A673 (cell line): ENCODE measurements around the gene DNAH10. TPM values are rescaled to one million over a fixed set of nuclear protein-coding genes. Genes with fewer than 3 reads are reported as not detected.

Experiments
- BruUV-seq: library from RNA; stranded (reverse); fragments of 400-500 nt; replicated peaks from 2 replicates; lab custom pipeline; 2021; lab: Mats Ljungman, UMichigan
- CTCF ChIA-PET: fragments of 300-600 bp; sonication (Branson Sonifier 250); formaldehyde crosslinking; loops from one replicate; lab custom pipeline; 2022; ENCODE audit warnings: antibody characterized with exemption; lab: Charles Lee
- POLR2A ChIA-PET: fragments of 300-600 bp; sonication (Branson Sonifier 250); formaldehyde crosslinking; loops from one replicate; lab custom pipeline; 2022; ENCODE audit warnings: antibody characterized with exemption; ENCODE audit not compliant: low non-redundant PET; lab: Charles Lee
- DNase-seq: peaks from one replicate; pipeline ENCODE4 v3.0.0-alpha.2; 2015; ENCODE audit warnings: low spot score
- H3K27ac ChIP-seq: fragments of 200-600 bp; sonication (generic); 2 replicates; pipeline ENCODE4 v1.5.1; 2016; ENCODE audit warnings: mixed run types, low read depth, mild to moderate bottlenecking, mixed read lengths, antibody characterized with exemption, low read length; ENCODE audit not compliant: poor library complexity, severe bottlenecking
- H3K27me3 ChIP-seq: fragments of 200-600 bp; sonication (generic); replicated peaks from 2 replicates; pipeline ENCODE4 v1.6.1; 2017; ENCODE audit warnings: mixed run types, low read depth, mild to moderate bottlenecking, mixed read lengths, antibody characterized with exemption, low read length; ENCODE audit not compliant: insufficient read depth, poor library complexity
- H3K36me3 ChIP-seq: fragments of 200-600 bp; sonication (generic); 2 replicates; pipeline ENCODE4 v1.6.1; 2016; ENCODE audit warnings: mixed run types, mild to moderate bottlenecking, mixed read lengths, antibody characterized with exemption, low read length; ENCODE audit not compliant: insufficient read depth, poor library complexity, severe bottlenecking
- H3K4me1 ChIP-seq: fragments of 200-600 bp; sonication (generic); 2 replicates; pipeline ENCODE4 v1.6.1; 2017; ENCODE audit warnings: mixed run types, mild to moderate bottlenecking, mixed read lengths, antibody characterized with exemption, low read length; ENCODE audit not compliant: insufficient read depth, poor library complexity, severe bottlenecking
- H3K4me3 ChIP-seq: fragments of 200-600 bp; sonication (generic); 2 replicates; pipeline ENCODE4 v1.5.1; 2016; ENCODE audit warnings: low read depth, mixed run types, mild to moderate bottlenecking, mixed read lengths, low read length; ENCODE audit not compliant: poor library complexity, severe bottlenecking
- H3K9me3 ChIP-seq: fragments of 200-600 bp; sonication (generic); 2 replicates; pipeline ENCODE4 v1.6.1; 2016; ENCODE audit warnings: mixed run types, low read depth, mild to moderate bottlenecking, mixed read lengths, antibody characterized with exemption, low read length; ENCODE audit not compliant: poor library complexity, severe bottlenecking
- EZH2 ChIP-seq: fragments of 200-600 bp; sonication (generic); IDR thresholded peaks from 2 replicates; pipeline ENCODE4 v1.6.1; 2017; ENCODE audit warnings: borderline replicate concordance, low read depth, mild to moderate bottlenecking, mixed read lengths, antibody characterized with exemption, low read length; ENCODE audit not compliant: poor library complexity, severe bottlenecking
- intact Hi-C: fragments of 100-400 bp; cut with micrococcal nuclease; formaldehyde crosslinking; loops from one replicate; pipeline ENCODE4 v1.10.0; 2022; ENCODE audit not compliant: unreplicated experiment
- total RNA-seq: library from RNA; stranded (reverse); gene quantifications from 2 replicates; pipeline ENCODE4 v1.2.3, GENCODE V29; 2021
- TF ChIP-seq, protein P1 (sequence below): fragments of 300-800, 200-600 bp; sonication (generic); conservative IDR thresholded peaks from 2 replicates; pipeline ENCODE4 v1.5.1; 2017; ENCODE audit warnings: low read depth, mild to moderate bottlenecking, antibody characterized with exemption, low read length, moderate library complexity, mixed read lengths

Gene DNAH10
- total RNA-seq, 1 experiment from 2014 or later = 1.1 TPM

DNA sequence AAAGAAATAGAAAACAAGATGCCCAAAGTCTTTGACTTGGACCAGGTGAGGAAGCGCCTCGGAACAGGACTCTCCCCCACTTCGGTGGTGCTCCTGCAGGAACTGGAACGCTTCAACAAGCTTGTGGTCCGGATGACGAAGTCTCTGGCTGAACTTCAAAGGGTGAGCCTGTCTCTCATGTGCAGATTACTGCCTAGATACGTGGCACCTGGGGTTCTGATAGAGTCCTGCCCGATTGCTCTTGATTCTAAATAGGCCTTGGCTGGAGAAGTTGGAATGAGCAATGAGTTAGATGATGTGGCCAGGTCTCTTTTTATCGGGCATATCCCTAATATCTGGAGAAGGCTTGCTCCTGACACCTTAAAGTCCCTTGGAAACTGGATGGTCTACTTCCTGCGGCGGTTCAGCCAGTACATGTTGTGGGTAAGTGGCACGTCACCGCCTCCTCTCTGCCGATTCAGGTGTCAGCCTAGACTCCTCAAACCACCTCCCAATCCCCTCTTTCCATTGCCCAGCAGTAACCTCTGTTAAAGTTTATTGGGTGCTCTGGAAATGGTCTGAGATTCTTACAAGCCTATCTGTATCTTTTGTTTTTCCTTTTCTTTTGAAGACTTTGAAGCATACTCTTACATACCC, 169.7 kb downstream of the DNAH10 start:
- BruUV-seq = no TSS peak
- Histone ChIP-seq H3K27ac (no peak overlapping the region), H3K36me3 (no peaks in the 10 kb centered on the region), H3K4me1 (no peaks in the 10 kb centered on the region), H3K4me3 (no peak overlapping the region), H3K9me3 (no peaks in the 10 kb centered on the region), H3K27me3 (no peaks in the 10 kb centered on the region)
- DNase-seq = no peak
- ChIA-PET POLR2A (no interaction called here), CTCF (interaction anchor here (0.7 kb wide), 1 partner anchor 111 kb away, joined by 4 read pairs; no protein-coding TSS in a partner anchor)
- intact Hi-C loops = no loop called here
- TF ChIP-seq EZH2 = no peak
- TF ChIP-seq, protein P1, sequence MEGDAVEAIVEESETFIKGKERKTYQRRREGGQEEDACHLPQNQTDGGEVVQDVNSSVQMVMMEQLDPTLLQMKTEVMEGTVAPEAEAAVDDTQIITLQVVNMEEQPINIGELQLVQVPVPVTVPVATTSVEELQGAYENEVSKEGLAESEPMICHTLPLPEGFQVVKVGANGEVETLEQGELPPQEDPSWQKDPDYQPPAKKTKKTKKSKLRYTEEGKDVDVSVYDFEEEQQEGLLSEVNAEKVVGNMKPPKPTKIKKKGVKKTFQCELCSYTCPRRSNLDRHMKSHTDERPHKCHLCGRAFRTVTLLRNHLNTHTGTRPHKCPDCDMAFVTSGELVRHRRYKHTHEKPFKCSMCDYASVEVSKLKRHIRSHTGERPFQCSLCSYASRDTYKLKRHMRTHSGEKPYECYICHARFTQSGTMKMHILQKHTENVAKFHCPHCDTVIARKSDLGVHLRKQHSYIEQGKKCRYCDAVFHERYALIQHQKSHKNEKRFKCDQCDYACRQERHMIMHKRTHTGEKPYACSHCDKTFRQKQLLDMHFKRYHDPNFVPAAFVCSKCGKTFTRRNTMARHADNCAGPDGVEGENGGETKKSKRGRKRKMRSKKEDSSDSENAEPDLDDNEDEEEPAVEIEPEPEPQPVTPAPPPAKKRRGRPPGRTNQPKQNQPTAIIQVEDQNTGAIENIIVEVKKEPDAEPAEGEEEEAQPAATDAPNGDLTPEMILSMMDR = no peak

DNA sequence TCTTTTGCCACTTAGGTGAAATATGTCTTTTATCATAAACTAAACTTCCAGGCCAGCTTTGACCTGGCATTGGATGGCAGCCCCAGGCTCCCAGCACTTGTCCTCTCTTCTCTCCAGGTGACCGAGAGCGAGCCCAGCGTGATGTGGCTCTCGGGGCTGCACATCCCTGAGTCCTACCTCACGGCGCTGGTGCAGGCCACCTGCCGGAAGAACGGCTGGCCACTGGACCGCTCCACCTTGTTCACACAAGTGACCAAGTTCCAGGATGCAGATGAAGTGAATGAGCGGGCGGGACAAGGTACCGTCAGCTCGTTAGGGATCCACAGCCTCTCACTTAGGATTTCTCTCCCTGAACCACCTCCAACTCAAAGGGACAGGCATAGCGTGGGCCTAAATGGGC, 171.1 kb downstream of the DNAH10 start:
- CTCF ChIA-PET = no interaction called here
- TF ChIP-seq EZH2 = no peak

DNA sequence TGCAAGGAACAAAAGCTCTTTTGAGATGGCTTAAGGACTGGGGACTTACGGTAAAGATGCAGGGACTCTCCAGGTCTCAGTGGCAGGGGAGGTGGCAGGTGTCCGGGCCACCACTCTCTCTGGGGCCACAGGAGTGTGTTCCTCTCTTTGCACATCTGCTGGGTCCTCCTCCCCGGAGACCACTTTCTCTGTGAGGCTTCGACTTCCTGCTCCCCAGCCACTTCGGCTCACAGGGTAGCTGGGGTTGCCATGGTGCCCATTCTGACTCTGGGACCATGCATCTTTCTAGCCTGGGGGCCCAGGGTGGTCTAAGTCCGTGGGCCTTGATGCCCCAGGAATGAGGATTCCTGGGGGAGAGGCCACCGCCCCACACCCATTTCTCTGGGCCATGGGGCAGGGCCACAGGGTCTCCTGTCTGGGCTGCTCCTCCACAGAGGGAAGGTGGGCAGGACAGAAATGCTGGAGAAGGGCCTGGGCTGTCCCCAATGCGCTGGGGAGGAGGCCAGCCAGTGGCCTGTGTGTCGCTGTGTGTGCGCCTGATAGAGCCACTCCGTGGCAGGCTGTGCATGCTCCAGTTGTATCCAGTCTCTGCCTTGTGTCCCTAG, 172.0 kb downstream of the DNAH10 start:
- POLR2A ChIA-PET = no interaction called here
- TF ChIP-seq EZH2 = no peak
- Histone ChIP-seq H3K27me3 (no peaks in the 10 kb centered on the region), H3K4me3 (no peak overlapping the region), H3K36me3 (no peaks in the 10 kb centered on the region), H3K4me1 (no peaks in the 10 kb centered on the region), H3K9me3 (no peaks in the 10 kb centered on the region), H3K27ac (no peak overlapping the region)
- BruUV-seq = no TSS peak
- CTCF ChIA-PET = no interaction called here
- DNase-seq = no peak
- intact Hi-C loops = no loop called here

More for the DNA sequence above, 171.1 kb downstream of the DNAH10 start:
- H3K36me3 ChIP-seq = no peaks in the 10 kb centered on the region
- no TSS peak for BruUV-seq
- no peaks in the 10 kb centered on the region for H3K27me3 ChIP-seq
- POLR2A ChIA-PET = no interaction called here
- DNase-seq = no peak
- H3K4me1 ChIP-seq = no peaks in the 10 kb centered on the region
- intact Hi-C loops = no loop called here
- no peak overlapping the region for H3K4me3 ChIP-seq
- H3K9me3 ChIP-seq = no peaks in the 10 kb centered on the region
- H3K27ac ChIP-seq = no peak overlapping the region

DNA sequence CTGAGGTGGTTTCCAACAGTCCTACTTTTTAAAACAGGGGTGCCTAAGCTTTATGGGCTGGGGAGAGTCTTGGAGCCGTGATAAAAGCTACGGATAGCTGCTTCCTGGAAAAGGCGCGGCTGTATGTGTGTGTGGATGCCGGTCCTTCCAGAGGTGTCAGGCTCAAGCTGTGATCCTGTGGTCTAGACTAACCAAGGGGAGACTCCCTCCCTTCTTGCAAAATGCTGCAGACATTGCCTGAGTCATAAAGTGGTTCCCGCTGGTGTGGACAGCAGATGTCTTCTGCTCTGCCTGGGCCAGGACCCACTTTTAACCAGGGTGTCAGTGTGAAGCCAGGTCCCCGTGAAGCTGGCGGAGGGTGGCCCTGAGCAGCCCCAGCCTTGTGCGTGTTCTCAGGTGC, 172.7 kb downstream of the DNAH10 start:
- no TSS peak for BruUV-seq
- TF ChIP-seq, protein P1 = no peak
- TF ChIP-seq EZH2 = no peak
- ChIA-PET POLR2A (no interaction called here), CTCF (no interaction called here)
- Histone ChIP-seq H3K4me3 (no peak overlapping the region), H3K27me3 (no peaks in the 10 kb centered on the region), H3K36me3 (no peaks in the 10 kb centered on the region), H3K9me3 (no peaks in the 10 kb centered on the region), H3K27ac (no peak overlapping the region), H3K4me1 (no peaks in the 10 kb centered on the region)
- intact Hi-C loops = no loop called here
- no peak for DNase-seq
